Testis (tissue), 2 donors: ENCODE measurements around the gene GTF3C5.
"Not testable (repeated sequence)": the region's sequence is repeated elsewhere in the genome, so short reads cannot be mapped to it uniquely, and the experiment has no call there.

Source experiments
- CTCF ChIP-seq, 3 experiments: fragments of 450-650 bp in 2 of 3; fragments of 200-600 bp in 1 of 3; sonication (generic) in 1 of 3; IDR thresholded peaks; one replicate each; pipeline ENCODE4 v1.5.1; 2016 to 2019; ENCODE audit warnings: antibody characterized with exemption in 3 of 3, mild to moderate bottlenecking in 2 of 3, moderate library complexity in 1 of 3
- POLR2A ChIP-seq: fragments of 450-650 bp; IDR thresholded peaks from one replicate; pipeline ENCODE4 v1.6.1; 2017; ENCODE audit warnings: antibody characterized with exemption, mild to moderate bottlenecking, moderate library complexity

- TF ChIP-seq CTCF (IDR thresholded peaks at IDR 0.05); POLR2A: not testable (repeated sequence)
These were observed 55.5 kb downstream of the GTF3C5 start for GRCh38 chr9:133086212-133086860.
